22Rv1 (cell line): ENCODE data around the gene STX10.

Experiments
- H3K27ac ChIP-seq: fragments of 450-650 bp; 2 replicates; pipeline ENCODE4 v1.5.1; 2017
- ZFX ChIP-seq: fragments of 450-650 bp; IDR thresholded peaks from 2 replicates; pipeline ENCODE4 v1.6.1; 2017; ENCODE audit warnings: antibody characterized with exemption, borderline replicate concordance
- TF ChIP-seq, protein P1 (sequence below): fragments of 450-650 bp; IDR thresholded peaks from 2 replicates; pipeline ENCODE4 v1.5.1; 2017; ENCODE audit warnings: mild to moderate bottlenecking

The STX10 gene

DNA sequence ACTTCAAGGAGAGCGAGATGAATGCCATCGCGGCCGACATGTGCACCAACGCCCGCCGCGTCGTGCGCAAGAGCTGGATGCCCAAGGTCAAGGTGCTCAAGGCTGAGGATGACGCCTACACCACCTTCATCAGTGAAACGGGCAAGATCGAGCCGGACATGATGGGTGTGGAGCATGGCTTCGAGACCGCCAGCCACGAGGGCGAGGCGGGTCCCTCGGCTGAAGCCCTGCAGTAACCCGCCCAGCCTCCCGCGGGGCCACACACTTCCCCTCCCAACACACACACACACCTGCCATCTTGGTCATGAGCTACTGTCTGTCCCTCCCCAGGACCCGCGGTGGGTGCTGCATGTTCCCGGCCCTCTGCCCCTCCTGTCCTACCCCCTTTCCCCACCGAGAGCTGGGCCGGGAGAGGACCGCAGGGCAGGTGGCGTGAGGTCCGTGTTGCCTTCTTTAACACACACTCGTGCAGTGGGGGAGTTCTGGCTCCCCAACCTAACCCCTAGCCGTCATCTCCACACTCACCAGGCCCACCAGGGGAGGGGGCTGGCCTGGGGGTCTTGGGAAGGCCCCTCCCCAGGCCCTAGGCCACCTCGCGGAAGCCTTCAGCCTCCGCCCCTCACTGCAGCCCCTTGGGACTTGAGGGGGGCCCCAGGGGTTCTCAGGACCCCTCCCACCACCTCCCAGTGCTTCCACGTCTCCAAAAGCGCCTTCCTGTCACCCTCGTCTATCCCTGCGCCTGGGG, 11.8 kb downstream of the STX10 start:
- TF ChIP-seq ZFX, result no peak
- TF ChIP-seq, protein P1, sequence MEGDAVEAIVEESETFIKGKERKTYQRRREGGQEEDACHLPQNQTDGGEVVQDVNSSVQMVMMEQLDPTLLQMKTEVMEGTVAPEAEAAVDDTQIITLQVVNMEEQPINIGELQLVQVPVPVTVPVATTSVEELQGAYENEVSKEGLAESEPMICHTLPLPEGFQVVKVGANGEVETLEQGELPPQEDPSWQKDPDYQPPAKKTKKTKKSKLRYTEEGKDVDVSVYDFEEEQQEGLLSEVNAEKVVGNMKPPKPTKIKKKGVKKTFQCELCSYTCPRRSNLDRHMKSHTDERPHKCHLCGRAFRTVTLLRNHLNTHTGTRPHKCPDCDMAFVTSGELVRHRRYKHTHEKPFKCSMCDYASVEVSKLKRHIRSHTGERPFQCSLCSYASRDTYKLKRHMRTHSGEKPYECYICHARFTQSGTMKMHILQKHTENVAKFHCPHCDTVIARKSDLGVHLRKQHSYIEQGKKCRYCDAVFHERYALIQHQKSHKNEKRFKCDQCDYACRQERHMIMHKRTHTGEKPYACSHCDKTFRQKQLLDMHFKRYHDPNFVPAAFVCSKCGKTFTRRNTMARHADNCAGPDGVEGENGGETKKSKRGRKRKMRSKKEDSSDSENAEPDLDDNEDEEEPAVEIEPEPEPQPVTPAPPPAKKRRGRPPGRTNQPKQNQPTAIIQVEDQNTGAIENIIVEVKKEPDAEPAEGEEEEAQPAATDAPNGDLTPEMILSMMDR, result no peak
- H3K27ac ChIP-seq, result no peak overlapping the region

DNA sequence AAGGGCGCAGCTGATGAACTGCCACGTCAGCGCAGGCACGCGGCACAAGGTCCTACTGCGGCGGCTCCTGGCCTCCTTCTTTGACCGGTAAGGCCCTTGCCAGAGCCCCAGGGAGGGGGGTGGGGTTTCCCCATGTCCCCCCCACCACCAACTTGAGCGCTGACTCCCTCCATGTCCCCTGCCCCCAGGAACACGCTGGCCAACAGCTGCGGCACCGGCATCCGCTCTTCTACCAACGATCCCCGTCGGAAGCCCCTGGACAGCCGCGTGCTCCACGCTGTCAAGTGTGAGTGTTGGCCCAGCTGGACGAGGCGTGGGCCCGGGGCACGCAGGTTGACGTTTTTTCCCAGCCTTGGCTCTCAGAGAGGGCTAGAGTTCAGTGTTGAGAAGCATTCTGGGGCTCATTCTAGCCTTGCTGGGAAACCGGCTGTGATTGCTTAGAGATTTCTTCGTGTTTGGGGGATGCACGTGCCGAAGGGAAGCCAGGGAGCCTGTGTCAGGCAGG, 12.8 kb downstream of the STX10 start:
- H3K27ac ChIP-seq, result no peak overlapping the region
- TF ChIP-seq, protein P1, result no peak
- no peak for TF ChIP-seq ZFX

DNA sequence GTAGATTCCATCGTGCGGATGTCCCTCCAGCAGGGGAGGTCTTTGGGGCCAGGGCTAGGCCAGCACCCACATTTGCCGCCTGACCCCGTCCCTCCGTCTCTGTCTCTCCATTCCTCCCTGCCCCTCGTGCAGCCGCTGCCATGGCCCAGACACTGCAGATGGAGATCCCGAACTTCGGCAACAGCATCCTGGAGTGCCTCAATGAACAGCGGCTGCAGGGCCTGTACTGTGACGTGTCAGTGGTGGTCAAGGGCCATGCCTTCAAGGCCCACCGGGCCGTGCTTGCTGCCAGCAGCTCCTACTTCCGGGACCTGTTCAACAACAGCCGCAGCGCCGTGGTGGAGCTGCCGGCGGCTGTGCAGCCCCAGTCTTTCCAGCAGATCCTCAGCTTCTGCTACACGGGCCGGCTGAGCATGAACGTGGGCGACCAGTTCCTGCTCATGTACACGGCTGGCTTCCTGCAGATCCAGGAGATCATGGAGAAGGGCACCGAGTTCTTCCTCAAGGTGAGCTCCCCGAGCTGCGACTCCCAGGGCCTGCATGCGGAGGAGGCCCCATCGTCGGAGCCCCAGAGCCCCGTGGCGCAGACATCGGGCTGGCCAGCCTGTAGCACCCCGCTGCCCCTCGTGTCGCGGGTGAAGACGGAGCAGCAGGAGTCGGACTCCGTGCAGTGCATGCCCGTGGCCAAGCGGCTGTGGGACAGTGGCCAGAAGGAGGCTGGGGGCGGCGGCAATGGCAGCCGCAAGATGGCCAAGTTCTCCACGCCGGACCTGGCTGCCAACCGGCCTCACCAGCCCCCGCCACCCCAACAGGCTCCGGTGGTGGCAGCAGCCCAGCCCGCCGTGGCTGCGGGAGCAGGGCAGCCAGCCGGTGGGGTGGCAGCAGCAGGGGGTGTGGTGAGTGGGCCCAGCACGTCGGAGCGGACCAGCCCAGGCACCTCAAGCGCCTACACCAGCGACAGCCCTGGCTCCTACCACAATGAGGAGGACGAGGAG, 14.8 kb downstream of the STX10 start:
- TF ChIP-seq, protein P1, result no peak

DNA sequence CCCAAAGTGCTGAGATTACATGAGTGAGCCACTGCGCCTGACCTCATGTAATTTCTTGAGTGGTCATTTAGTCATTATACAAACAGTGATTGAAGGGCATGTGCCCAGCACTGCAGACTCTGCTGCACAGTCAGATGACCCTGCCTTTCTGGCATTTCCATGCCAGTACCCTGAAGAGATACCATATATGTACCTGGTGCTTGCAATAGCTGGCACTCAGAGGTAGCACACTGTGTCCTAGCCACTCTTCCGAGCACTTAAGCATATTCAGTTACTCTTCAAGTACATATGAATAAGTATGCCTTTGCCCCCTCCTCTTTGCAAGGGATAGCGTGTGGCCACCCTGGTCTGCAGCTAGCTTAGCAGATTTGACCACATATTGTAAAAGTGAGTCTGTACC, 15.5 kb downstream of the STX10 start:
- TF ChIP-seq, protein P1, result no peak
- no peak for TF ChIP-seq ZFX
- no peak overlapping the region for H3K27ac ChIP-seq

More for the DNA sequence above, 14.8 kb downstream of the STX10 start:
- no peak overlapping the region for H3K27ac ChIP-seq

DNA sequence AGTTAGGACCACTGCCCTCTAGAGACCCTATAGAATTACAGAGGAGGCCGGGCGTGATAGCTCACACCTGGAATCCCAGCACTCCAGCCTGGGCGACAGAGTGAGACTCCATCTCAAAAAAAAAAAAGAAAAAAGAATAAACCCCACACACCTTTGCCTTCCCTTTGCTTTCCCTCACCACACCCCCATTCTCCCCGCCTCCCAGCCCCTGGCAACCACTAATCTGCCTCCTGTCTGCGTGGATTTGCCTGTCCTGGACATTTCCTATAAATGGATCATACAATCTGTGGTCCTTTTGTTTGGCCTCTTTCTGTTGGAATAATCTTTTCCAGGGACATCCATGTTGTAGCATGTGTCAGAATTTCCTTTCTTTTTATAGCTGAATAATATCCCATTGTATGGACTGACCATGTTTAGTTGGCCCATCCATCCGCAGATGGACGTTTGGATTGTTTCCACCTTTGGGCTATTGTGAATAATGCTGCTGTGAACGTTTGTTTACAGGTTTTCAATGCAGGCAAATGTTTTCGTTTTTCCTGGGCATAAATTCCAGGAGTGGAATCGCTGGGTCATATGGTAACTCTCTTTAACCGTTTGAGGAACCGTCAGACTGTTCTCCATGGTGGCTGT, 16.8 kb downstream of the STX10 start:
- no peak for TF ChIP-seq ZFX
- TF ChIP-seq, protein P1, result no peak

DNA sequence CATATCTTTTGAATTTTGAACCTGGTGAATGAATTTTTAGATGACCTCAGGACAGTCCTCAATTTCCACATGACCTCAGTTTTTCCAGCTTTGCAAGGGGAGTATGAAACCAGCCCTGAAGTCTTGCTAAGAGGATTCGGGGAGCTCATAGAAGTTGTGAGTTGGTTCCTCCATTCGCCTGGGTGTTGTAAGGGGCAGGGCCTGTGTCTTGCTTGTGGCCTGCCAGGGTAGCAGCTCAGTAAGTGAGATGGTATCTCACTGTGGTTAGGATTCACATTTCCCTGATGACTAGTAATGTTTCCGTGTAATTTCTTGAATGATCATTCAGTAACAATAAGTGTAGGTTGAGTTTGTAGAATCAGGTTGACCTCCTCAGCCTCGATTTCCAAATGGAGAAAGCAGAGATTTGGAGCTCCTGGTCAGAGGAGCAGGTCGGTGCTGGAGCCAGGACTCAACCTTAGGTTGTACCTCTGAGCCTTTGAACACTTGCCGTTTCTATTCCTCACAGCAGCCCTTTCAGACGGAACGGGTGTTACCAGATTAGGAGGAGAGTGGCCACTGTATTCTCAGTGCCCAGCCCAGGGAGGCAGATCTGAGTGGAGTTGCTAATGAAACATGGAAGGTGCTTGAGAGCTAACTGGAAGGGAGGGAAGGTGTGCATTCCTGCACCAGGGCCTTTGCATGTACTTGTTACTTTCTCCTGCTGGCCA, 17.5 kb downstream of the STX10 start:
- H3K27ac ChIP-seq, result no peak overlapping the region
- no peak for TF ChIP-seq ZFX
- TF ChIP-seq, protein P1, result no peak

More for the DNA sequence above, 16.8 kb downstream of the STX10 start:
- H3K27ac ChIP-seq, result no peak overlapping the region
